ENCODE results near the gene THUMPD3. TPM values are rescaled to one million over a fixed set of nuclear protein-coding genes. Genes with fewer than 3 reads are reported as not detected.

The THUMPD3 gene
- total and polyA plus RNA-seq, 4 donors: 20.1 to 24.5 (median 21.6) TPM

DNA sequence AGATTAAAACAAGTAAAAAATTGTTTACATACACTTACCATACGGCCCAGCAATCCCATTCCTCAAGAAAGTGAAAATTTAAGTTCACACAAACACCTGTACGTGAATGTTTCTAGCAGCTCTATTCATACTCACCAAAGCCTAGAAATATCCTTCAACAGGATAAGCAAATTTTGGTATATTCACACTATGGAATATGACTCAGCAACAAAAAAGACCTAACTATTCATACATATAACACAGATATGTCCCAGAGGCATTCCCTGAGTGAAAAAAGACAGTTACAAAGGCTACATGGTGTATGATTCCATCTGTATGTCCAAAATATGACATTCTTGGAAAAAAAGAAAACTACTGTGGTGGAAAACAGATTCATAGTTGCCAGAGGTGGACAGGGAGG, 40.1 kb upstream of the THUMPD3 start:
- H3K27me3 ChIP-seq (ENCODE audit: control insufficient read depth in 4 of 4, insufficient read depth in 4 of 4, low read length in 3 of 4): no peaks in the 10 kb centered on the region
- no peak for TF ChIP-seq SP1 (IDR thresholded peaks at IDR 0.05)
- TF ChIP-seq, protein P1, sequence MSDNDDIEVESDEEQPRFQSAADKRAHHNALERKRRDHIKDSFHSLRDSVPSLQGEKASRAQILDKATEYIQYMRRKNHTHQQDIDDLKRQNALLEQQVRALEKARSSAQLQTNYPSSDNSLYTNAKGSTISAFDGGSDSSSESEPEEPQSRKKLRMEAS (IDR thresholded peaks at IDR 0.05): no peak
- TF ChIP-seq NR2F2 (IDR thresholded peaks at IDR 0.05): no peak
- H3K9ac ChIP-seq (ENCODE audit: low read depth in 1 of 2, low read length in 2 of 2): no peak overlapping the region
- WGBS: 97% methylated on average over 2 of the region's 2 CpGs
- no peak overlapping the region for H3K27ac ChIP-seq (ENCODE audit: low read depth in 1 of 2, low read length in 2 of 2)
- H3K4me1 ChIP-seq (ENCODE audit: control insufficient read depth in 4 of 4, insufficient read depth in 4 of 4, low read length in 3 of 4): no peaks in the 10 kb centered on the region
- no peak overlapping the region for H3K4me3 ChIP-seq (ENCODE audit: low read depth in 1 of 3, low read length in 3 of 3)
- no peak for DNase-seq (ENCODE audit: low spot score)
- no peaks in the 10 kb centered on the region for H3K36me3 ChIP-seq (ENCODE audit: control insufficient read depth in 4 of 4, insufficient read depth in 3 of 4, low read depth in 1 of 4, low read length in 3 of 4)
- H3K9me3 ChIP-seq (ENCODE audit: control insufficient read depth in 4 of 4, low read length in 3 of 4): no peaks in the 10 kb centered on the region

DNA sequence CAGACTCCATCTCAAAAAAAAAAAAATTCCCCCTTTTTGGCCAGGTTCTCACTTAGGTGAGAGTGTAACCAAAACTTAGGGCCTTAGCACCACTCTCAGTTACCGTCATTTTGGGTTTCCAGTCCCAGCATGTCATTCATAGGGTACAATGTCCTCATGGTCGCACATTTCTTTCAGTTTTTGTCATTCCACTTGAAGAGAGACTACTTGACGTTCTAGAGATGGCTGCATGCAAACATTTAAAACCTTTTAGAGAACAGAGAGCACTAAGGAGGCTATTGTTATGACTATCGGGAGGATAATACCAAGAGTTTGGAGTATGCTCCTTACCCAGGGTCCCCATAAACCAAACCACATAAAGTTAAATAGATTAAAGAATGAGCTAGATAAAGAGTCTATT, 37.9 kb upstream of the THUMPD3 start:
- H3K9me3 ChIP-seq (ENCODE audit: control insufficient read depth in 4 of 4, low read length in 3 of 4): no peaks in the 10 kb centered on the region
- H3K36me3 ChIP-seq (ENCODE audit: control insufficient read depth in 4 of 4, insufficient read depth in 3 of 4, low read depth in 1 of 4, low read length in 3 of 4): no peaks in the 10 kb centered on the region
- H3K4me3 ChIP-seq (ENCODE audit: low read depth in 1 of 3, low read length in 3 of 3): no peak overlapping the region
- WGBS: 92% methylated on average over 4 of the region's 4 CpGs
- H3K9ac ChIP-seq (ENCODE audit: low read depth in 1 of 2, low read length in 2 of 2): no peak overlapping the region
- DNase-seq (ENCODE audit: low spot score): no peak
- TF ChIP-seq, protein P2, sequence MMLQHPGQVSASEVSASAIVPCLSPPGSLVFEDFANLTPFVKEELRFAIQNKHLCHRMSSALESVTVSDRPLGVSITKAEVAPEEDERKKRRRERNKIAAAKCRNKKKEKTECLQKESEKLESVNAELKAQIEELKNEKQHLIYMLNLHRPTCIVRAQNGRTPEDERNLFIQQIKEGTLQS (IDR thresholded peaks at IDR 0.05): no peak
- H3K27ac ChIP-seq (ENCODE audit: low read depth in 1 of 2, low read length in 2 of 2): no peak overlapping the region
- H3K4me1 ChIP-seq (ENCODE audit: control insufficient read depth in 4 of 4, insufficient read depth in 4 of 4, low read length in 3 of 4): peaks cover 0 to 1% (median 0%) of the 10 kb centered on the region in 4 donors
- H3K27me3 ChIP-seq (ENCODE audit: control insufficient read depth in 4 of 4, insufficient read depth in 4 of 4, low read length in 3 of 4): no peaks in the 10 kb centered on the region

DNA sequence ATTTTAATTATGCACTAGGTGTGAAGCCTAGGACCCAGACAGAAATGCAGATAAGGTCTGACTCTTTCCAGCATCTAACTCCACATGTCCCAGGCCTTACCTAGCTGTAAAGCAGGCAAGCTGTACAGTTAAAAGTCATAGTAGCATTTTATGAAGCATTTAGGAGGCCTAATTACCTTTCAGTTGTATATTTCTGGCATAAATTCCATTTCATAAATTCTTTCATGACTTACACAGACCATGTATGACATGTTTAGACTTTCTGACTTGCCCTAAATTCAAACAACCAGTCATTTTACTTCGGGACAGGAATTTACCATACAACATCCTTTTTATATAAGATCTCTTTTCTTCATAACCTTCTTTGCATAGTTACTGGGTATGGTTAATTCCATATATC, 35.3 kb upstream of the THUMPD3 start:
- 96% methylated on average over 1 of the region's 1 CpG for WGBS
- Histone ChIP-seq H3K9me3 (ENCODE audit: control insufficient read depth in 4 of 4, low read length in 3 of 4) (no peaks in the 10 kb centered on the region), H3K9ac (ENCODE audit: low read depth in 1 of 2, low read length in 2 of 2) (no peak overlapping the region), H3K36me3 (ENCODE audit: control insufficient read depth in 4 of 4, insufficient read depth in 3 of 4, low read depth in 1 of 4, low read length in 3 of 4) (no peaks in the 10 kb centered on the region), H3K27me3 (ENCODE audit: control insufficient read depth in 4 of 4, insufficient read depth in 4 of 4, low read length in 3 of 4) (no peaks in the 10 kb centered on the region), H3K4me3 (ENCODE audit: low read depth in 1 of 3, low read length in 3 of 3) (no peak overlapping the region), H3K27ac (ENCODE audit: low read depth in 1 of 2, low read length in 2 of 2) (no peak overlapping the region), H3K4me1 (ENCODE audit: control insufficient read depth in 4 of 4, insufficient read depth in 4 of 4, low read length in 3 of 4) (peaks cover 2 to 20% (median 6%) of the 10 kb centered on the region in 4 donors)
- TF ChIP-seq HNF4A (conservative IDR thresholded peaks at IDR 0.05): no peak
- TF ChIP-seq, protein P1 (IDR thresholded peaks at IDR 0.05): no peak
- TF ChIP-seq, protein P2 (IDR thresholded peaks at IDR 0.05): no peak
- TF ChIP-seq GABPA (IDR thresholded peaks at IDR 0.05 in 1 of 2, conservative IDR thresholded peaks at IDR 0.05 in 1 of 2): no peak
- no peak for DNase-seq (ENCODE audit: low spot score)

DNA sequence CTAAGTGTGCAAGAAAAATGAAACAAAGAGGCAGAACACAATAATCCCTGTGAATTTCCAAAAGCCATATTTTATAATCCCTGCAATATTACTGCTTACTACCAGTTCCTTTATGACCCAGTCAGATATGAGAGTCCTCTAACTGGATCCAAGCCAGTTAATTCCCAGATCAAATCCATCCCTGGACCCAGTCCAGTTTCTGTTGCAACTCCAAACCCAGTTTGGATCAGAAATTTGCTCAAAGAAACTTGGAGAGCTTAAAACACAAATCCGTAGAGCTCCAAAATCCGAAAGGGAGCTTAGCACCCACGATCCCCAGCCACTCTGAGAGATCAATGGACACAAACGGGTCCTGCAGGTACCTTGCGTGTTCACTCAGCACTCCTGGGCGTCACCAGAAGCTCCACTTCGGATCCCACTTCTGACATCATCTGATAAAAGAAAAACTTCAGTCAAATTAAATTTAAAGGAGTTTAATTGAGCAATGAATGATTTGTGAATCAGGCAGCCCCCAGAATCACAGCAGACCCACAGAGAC, 32.6 kb upstream of the THUMPD3 start:
- Histone ChIP-seq H3K9ac (ENCODE audit: low read depth in 1 of 2, low read length in 2 of 2) (no peak overlapping the region), H3K27me3 (ENCODE audit: control insufficient read depth in 4 of 4, insufficient read depth in 4 of 4, low read length in 3 of 4) (no peaks in the 10 kb centered on the region), H3K9me3 (ENCODE audit: control insufficient read depth in 4 of 4, low read length in 3 of 4) (no peaks in the 10 kb centered on the region), H3K36me3 (ENCODE audit: control insufficient read depth in 4 of 4, insufficient read depth in 3 of 4, low read depth in 1 of 4, low read length in 3 of 4) (no peaks in the 10 kb centered on the region), H3K4me1 (ENCODE audit: control insufficient read depth in 4 of 4, insufficient read depth in 4 of 4, low read length in 3 of 4) (peaks cover 2 to 23% (median 7%) of the 10 kb centered on the region in 4 donors), H3K4me3 (ENCODE audit: low read depth in 1 of 3, low read length in 3 of 3) (peak overlapping the region in 1 of 3 donors; percentile 23), H3K27ac (ENCODE audit: low read depth in 1 of 2, low read length in 2 of 2) (no peak overlapping the region)
- WGBS: 37% methylated on average over 7 of the region's 7 CpGs
- DNase-seq (ENCODE audit: low spot score): no peak
- peak in 1 of 2 donors; percentile 7 for TF ChIP-seq HNF4A (conservative IDR thresholded peaks at IDR 0.05)
- TF ChIP-seq RAD21 (IDR thresholded peaks at IDR 0.05): no peak
